ENCODE measurements around the gene GRM7.

GRM7 gene

DNA sequence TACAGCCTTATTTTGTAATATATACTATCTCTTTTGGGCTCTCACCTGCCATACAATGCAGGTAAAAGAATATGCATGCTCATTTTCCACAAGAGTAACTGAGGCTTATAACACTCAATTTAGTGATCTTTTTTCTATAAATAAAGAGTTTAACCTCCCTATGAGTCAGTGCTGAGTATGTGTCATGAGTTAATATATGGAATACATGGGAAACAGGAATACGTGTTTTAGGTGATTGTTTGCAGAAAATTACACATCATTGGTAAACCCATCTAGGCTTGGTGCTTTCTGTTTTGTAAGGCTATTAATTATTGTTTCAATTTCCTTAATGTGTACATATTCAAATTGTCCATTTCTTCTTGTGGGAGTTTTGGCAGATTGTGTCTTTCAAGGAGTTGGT is 411.3 kb downstream of the GRM7 start:
- Mint-ChIP-seq H3K9me3 (peaks cover 4% of the 10 kb centered on the region), H3K36me3 (no peaks in the 10 kb centered on the region), H3K27ac (no peak overlapping the region), H3K4me1 (no peaks in the 10 kb centered on the region), H3K27me3 (no peaks in the 10 kb centered on the region), H3K4me3 (no peak overlapping the region)
- no peak for ATAC-seq

GRCh38 chr3:7275396-7275795 is 414.5 kb downstream of the GRM7 start:
- no peaks in the 10 kb centered on the region for H3K36me3 Mint-ChIP-seq
- no peak overlapping the region for H3K4me3 Mint-ChIP-seq
- H3K27me3 Mint-ChIP-seq: no peaks in the 10 kb centered on the region
- H3K9me3 Mint-ChIP-seq: no peaks in the 10 kb centered on the region
- ATAC-seq: no peak
- H3K27ac Mint-ChIP-seq: no peak overlapping the region
- H3K4me1 Mint-ChIP-seq: no peaks in the 10 kb centered on the region

DNA sequence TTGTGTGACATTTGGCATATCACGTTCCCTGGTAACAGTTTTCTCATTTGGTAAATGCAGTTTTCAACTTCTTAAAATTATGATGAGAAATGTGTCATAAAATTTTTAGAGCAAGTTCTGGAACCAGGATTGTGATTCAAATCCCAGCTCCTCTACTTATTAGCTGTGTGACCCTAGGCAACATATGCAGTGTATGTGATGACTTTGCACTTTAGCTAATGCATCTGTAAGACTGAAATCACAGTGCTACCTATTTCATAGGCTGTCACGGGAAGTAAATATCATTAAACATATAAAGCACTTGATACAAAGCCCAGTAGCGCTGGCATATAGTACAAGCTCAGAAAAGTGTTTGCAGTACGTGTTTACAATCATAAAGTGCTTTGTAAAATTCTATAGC is 419.4 kb downstream of the GRM7 start:
- H3K27me3 Mint-ChIP-seq: no peaks in the 10 kb centered on the region
- no peaks in the 10 kb centered on the region for H3K9me3 Mint-ChIP-seq
- H3K36me3 Mint-ChIP-seq: no peaks in the 10 kb centered on the region
- no peak for ATAC-seq
- H3K4me1 Mint-ChIP-seq: no peaks in the 10 kb centered on the region
- H3K4me3 Mint-ChIP-seq: no peak overlapping the region
- no peak overlapping the region for H3K27ac Mint-ChIP-seq

GRCh38 chr3:7282988-7283387 is 422.1 kb downstream of the GRM7 start:
- no peak overlapping the region for H3K4me3 Mint-ChIP-seq
- ATAC-seq: no peak
- H3K4me1 Mint-ChIP-seq: no peaks in the 10 kb centered on the region
- no peaks in the 10 kb centered on the region for H3K36me3 Mint-ChIP-seq
- H3K27me3 Mint-ChIP-seq: no peaks in the 10 kb centered on the region
- no peaks in the 10 kb centered on the region for H3K9me3 Mint-ChIP-seq
- H3K27ac Mint-ChIP-seq: no peak overlapping the region

DNA sequence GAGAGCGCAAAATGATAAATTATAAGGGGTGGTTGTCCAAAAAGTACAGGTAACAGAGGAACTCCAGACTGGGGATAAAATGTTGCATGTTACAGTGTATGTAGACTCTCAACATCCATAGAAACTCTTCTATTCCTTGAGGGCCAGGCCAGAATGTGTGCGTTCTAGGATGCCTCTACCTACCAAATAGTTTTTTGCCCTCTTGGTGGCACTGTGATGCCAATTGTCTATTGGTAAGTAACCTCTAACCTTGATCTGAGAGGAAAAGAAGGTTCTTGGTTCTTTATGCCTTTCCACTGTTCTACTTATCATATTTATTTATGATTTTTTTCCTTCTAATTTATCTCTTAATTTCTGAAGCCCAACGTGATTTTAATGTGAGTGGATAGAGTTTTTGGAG is 424.6 kb downstream of the GRM7 start:
- H3K9me3 Mint-ChIP-seq: no peaks in the 10 kb centered on the region
- H3K27ac Mint-ChIP-seq: no peak overlapping the region
- no peaks in the 10 kb centered on the region for H3K36me3 Mint-ChIP-seq
- no peak overlapping the region for H3K4me3 Mint-ChIP-seq
- no peak for ATAC-seq
- no peaks in the 10 kb centered on the region for H3K27me3 Mint-ChIP-seq
- H3K4me1 Mint-ChIP-seq: no peaks in the 10 kb centered on the region

- no peak for ATAC-seq
- Mint-ChIP-seq H3K4me3 (no peak overlapping the region), H3K4me1 (no peaks in the 10 kb centered on the region), H3K27me3 (no peaks in the 10 kb centered on the region), H3K36me3 (no peaks in the 10 kb centered on the region), H3K27ac (no peak overlapping the region), H3K9me3 (no peaks in the 10 kb centered on the region)
These were observed 427.2 kb downstream of the GRM7 start for GRCh38 chr3:7288133-7288532.

DNA sequence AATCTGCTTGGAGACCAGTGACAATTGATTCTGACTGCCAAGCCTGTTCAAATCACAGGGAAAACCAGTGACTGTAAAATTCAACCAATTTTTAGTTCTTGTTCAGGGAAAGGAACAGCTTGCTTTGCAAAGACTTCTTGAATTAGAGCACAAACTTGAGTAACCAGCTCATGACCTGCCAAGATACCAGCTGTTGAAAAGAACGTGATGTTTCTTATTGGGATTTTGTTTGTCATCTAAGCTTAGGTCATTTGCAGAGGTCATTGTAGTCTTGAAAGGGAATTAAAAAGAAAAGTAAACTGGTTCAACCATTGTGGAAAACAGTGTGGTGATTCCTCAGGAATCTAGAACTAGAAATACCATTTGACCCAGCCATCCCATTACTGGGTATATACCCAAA is 428.2 kb downstream of the GRM7 start:
- Mint-ChIP-seq H3K4me3 (no peak overlapping the region), H3K9me3 (peaks cover 2% of the 10 kb centered on the region), H3K27me3 (no peaks in the 10 kb centered on the region), H3K36me3 (no peaks in the 10 kb centered on the region), H3K27ac (no peak overlapping the region), H3K4me1 (no peaks in the 10 kb centered on the region)
- no peak for ATAC-seq

DNA sequence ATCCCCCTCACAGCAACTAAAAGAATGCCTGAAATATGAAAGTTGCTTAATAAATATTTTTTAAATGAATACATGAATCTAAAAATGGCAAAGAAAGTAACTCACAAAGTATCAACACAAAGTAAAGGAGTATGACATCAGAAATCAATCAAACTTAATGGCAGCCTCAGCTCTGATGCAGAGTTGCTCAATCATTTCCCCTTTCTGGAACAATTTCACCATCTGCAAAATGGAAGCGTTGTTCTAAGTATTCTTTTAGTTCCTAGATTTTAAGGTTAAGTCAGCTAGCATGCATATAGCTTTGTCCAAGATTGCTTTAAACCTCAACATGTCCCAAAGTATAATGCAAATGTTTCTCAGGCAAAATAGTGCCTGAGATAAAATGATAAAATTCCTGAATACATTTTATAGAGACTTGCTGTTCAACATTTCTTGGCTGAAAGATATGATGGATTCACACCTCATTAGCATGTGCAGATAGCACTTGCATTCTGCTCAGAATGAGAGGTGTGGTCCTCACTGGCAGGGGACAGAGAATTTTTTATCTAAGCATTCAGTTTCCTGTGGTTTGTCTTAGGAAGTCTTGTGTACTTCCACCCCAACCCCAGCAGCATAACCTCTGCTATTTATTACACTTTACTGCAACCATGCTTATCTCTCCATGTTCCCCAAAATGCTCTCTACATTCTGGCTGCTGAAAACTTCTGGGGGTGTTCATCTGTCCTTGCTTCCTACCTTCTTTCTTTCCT is 429.3 kb downstream of the GRM7 start:
- Mint-ChIP-seq H3K4me3 (no peak overlapping the region), H3K36me3 (no peaks in the 10 kb centered on the region), H3K27me3 (no peaks in the 10 kb centered on the region), H3K9me3 (peaks cover 2% of the 10 kb centered on the region), H3K27ac (no peak overlapping the region), H3K4me1 (no peaks in the 10 kb centered on the region)
- no peak for ATAC-seq

- no peaks in the 10 kb centered on the region for H3K27me3 Mint-ChIP-seq
- H3K36me3 Mint-ChIP-seq: no peaks in the 10 kb centered on the region
- H3K4me3 Mint-ChIP-seq: no peak overlapping the region
- H3K9me3 Mint-ChIP-seq: peaks cover 5% of the 10 kb centered on the region
- no peak overlapping the region for H3K27ac Mint-ChIP-seq
- H3K4me1 Mint-ChIP-seq: no peaks in the 10 kb centered on the region
- no peak for ATAC-seq
These were observed 431.4 kb downstream of the GRM7 start for GRCh38 chr3:7292362-7292761.

GRCh38 chr3:7293286-7293685 is 432.4 kb downstream of the GRM7 start:
- no peak overlapping the region for H3K27ac Mint-ChIP-seq
- H3K27me3 Mint-ChIP-seq: no peaks in the 10 kb centered on the region
- H3K4me3 Mint-ChIP-seq: no peak overlapping the region
- H3K4me1 Mint-ChIP-seq: no peaks in the 10 kb centered on the region
- H3K36me3 Mint-ChIP-seq: no peaks in the 10 kb centered on the region
- ATAC-seq: no peak
- peaks cover 5% of the 10 kb centered on the region for H3K9me3 Mint-ChIP-seq

DNA sequence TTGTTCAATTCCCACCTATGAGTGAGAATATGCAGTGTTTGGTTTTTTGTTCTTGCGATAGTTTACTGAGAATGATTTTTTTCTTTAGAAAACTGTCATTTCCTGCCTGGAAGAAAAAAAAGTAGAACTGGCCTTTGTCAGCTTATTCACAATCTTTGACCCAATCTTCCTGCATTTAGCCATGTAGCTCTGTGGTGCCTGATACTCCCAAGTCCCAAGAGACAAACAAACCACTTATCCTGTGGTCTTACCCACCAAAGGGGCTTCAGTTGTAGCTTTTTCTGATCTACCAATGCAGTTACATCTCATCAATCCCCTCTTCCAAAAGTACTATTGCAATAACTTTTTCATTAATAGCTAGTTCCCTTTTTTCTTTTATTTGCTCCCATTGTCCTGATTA is 444.6 kb downstream of the GRM7 start:
- no peak for ATAC-seq
- no peaks in the 10 kb centered on the region for H3K36me3 Mint-ChIP-seq
- H3K27ac Mint-ChIP-seq: no peak overlapping the region
- no peaks in the 10 kb centered on the region for H3K4me1 Mint-ChIP-seq
- no peaks in the 10 kb centered on the region for H3K27me3 Mint-ChIP-seq
- H3K9me3 Mint-ChIP-seq: peaks cover 3% of the 10 kb centered on the region
- H3K4me3 Mint-ChIP-seq: no peak overlapping the region

DNA sequence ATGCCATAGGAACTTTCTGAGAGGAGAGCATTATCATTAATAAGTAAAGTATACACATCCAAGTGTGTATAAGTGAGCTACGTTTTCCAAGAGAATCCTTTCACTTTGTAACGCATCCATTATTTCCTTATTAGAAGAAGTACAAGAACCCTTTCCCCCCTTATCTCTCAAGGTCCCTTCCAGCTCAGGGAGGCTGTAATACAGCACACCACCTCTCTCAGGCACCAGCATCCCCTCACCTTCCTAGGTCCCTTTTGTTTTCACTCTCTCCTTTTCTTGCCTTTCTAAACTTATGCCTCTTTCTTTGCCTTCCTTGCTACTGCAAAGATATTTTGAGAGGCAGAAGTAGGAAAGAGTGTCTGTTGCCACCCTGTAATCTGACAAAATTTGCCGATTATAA is 446.0 kb downstream of the GRM7 start:
- H3K27ac Mint-ChIP-seq: no peak overlapping the region
- H3K36me3 Mint-ChIP-seq: no peaks in the 10 kb centered on the region
- H3K4me1 Mint-ChIP-seq: no peaks in the 10 kb centered on the region
- no peak overlapping the region for H3K4me3 Mint-ChIP-seq
- no peaks in the 10 kb centered on the region for H3K27me3 Mint-ChIP-seq
- no peak for ATAC-seq
- no peaks in the 10 kb centered on the region for H3K9me3 Mint-ChIP-seq

DNA sequence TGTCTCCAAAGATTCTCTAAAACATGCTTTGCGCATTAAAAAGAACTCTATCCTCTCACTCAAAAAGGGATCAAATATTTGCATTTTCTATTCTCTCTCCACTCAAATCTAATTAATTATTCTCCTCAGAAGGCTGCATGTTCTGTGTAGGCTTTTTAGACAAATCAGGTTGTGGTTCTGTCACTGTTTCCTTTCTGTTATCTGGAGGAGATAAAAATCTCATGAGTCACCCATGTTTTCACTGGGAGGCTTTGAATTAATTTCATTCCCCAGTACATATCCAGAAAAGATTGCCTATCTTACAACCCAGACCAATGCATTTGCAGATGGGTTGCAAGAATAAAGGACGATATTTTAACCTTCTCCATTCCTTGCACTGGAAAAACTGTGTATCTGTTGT is 446.5 kb downstream of the GRM7 start:
- no peak for ATAC-seq
- H3K4me1 Mint-ChIP-seq: no peaks in the 10 kb centered on the region
- H3K36me3 Mint-ChIP-seq: no peaks in the 10 kb centered on the region

DNA sequence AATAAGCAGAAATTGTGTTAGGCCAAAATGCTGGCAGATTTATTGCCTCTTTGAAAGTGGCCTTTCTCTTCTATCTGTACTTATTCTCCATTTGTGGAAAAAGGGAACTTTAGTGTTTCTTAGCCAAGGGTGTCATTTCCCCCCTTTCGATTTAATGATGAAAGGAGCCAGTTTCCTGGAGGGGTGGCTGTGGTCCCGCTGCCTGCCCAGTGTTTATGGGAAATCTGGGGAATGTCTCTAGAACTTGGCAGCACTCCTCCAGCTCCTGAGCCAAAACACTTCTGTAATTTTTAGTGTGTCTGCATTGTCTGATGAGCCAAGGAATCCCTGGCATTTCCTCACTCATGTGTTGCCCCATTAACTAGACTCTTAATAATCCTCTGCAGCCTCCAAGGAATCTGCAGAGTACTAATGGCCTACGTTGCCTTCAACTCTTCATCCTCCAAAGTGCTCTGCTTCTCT is 448.8 kb downstream of the GRM7 start:
- H3K36me3 Mint-ChIP-seq: no peaks in the 10 kb centered on the region
- H3K27me3 Mint-ChIP-seq: no peaks in the 10 kb centered on the region
- H3K9me3 Mint-ChIP-seq: no peaks in the 10 kb centered on the region
- no peak overlapping the region for H3K27ac Mint-ChIP-seq
- H3K4me3 Mint-ChIP-seq: no peak overlapping the region
- no peak for ATAC-seq
- H3K4me1 Mint-ChIP-seq: no peaks in the 10 kb centered on the region

More for the DNA sequence above, 446.5 kb downstream of the GRM7 start:
- Mint-ChIP-seq H3K27ac (no peak overlapping the region), H3K9me3 (no peaks in the 10 kb centered on the region), H3K4me3 (no peak overlapping the region), H3K27me3 (no peaks in the 10 kb centered on the region)

- no peaks in the 10 kb centered on the region for H3K27me3 Mint-ChIP-seq
- H3K4me1 Mint-ChIP-seq: no peaks in the 10 kb centered on the region
- no peak overlapping the region for H3K4me3 Mint-ChIP-seq
- H3K9me3 Mint-ChIP-seq: peaks cover 4% of the 10 kb centered on the region
- H3K27ac Mint-ChIP-seq: no peak overlapping the region
- no peaks in the 10 kb centered on the region for H3K36me3 Mint-ChIP-seq
- ATAC-seq: no peak
These were observed 454.1 kb downstream of the GRM7 start for GRCh38 chr3:7315037-7315436.

- no peak for ATAC-seq
- H3K9me3 Mint-ChIP-seq: peaks cover 4% of the 10 kb centered on the region
- no peaks in the 10 kb centered on the region for H3K27me3 Mint-ChIP-seq
- H3K4me3 Mint-ChIP-seq: no peak overlapping the region
- H3K4me1 Mint-ChIP-seq: no peaks in the 10 kb centered on the region
- H3K27ac Mint-ChIP-seq: no peak overlapping the region
- no peaks in the 10 kb centered on the region for H3K36me3 Mint-ChIP-seq
These were observed 462.2 kb downstream of the GRM7 start for GRCh38 chr3:7322957-7323669.
